HG02938 (cell line): ENCODE measurements around the gene RETREG3.

Experiments used
- ATAC-seq: cut with Tn5 transposase; IDR thresholded peaks from one replicate; pipeline ENCODE4 v1.9.1; 2021; ENCODE audit warnings: mild to moderate bottlenecking, moderate library complexity; ENCODE audit not compliant: unreplicated experiment

RETREG3 gene

DNA sequence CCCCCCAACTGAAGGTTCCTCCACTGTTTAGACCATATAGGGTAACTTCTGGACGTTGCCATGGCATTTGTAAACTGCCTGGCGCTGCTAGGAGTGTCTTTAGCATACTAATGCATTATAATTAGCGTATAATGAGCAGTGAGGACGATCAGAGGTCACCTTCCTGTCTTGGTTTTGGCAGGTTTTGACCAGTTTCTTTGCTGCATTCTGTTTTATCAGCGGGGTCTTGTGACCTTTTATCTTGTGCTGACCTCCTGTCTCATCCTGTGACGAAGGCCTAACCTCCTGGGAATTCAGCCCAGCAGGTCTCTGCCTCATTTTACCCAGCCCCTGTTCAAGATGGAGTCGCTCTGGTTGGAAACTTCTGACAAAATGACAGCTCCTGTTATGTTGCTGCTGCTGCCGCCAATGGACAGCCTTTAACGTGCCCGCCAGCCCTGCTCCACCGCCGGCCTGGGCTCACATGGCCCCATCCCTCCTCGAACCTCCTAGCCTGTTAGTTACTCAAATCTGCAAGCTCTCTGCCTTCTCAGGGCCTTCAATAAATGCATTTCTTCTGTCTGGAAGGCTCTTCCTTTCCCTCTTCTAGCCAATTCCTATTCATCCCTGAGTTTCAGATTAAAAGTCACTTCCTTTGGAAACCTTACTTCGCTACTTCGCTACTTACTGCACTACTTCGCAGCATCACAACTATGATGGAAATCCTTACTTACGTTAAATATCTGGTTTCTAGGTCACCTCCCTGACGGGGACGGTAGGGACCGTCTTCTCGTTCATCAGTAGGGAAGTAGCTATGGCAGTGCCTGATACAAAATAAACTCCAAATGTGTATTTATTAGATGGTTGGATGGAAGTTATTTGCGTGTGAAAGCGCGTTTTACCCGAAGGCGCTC, 73.8 kb downstream of the RETREG3 start:
- no peak for ATAC-seq

DNA sequence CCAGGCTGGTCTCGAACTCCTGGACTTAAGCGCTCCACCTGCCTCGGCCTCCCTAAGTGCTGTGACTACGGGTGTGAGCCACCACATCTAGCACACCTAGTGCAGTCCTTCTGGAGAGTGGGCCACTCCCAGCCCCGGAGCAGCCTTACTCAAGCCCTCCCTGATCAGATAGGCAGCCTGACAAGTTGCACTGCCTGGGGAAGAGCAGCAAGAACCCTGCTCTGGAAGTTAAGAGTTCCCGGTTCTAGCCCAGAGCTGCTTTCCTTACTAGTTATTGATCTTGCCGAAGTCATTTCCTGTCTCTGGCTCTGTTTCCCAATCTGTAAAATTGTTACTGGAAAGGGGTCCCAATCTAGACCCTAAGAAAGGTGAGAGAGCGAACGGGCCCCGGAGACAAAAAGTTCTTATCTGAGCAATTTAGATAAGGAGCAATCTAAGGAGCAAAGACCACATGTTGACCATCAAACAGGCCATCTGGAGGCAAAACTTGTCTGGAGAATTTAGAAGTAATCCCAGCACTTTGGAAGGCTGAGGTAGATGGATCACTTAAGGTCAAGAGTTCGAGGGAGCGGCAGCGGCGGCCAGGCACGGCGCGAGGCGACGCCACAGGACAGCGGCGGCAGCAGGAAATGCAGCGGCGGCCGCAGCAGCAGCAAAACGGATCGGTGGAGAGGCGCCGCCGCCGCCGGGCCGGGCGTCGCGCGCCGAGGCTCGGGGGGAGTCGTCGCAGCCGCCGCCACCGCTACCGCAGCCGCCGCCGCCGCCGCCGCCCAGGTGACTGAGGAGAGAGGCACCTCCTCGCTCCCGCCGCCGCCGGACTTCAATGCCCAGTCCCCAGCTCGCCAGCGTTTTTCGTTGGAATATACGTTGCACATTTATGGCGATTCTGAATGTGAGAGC, 77.5 kb downstream of the RETREG3 start:
- no peak for ATAC-seq

DNA sequence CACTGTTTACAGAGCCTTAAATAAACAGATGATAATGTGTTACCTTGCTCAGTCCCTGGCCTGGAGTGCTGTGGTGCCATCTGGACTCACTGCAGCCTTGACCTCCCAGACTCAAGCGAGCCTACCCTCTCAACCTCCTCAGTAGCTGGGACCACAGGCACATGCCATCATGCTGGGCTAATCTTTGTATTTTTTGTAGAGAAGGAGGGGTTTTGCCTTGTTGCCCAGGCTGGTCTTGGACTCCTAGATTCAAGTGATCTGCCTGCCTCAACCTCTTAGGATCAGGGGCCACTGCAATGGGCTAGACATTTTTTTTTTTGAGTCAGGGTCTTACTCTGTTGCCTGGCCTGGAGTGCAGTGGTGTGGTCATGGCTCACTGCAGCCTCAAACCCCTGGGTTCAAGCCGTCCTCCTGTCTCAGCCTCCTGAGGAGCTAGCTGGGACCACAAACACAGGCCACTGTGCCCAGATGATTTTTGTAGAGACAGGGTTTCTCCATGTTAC, 78.2 kb downstream of the RETREG3 start:
- ATAC-seq, result no peak
